ENCODE results near the gene FAM199X.

FAM199X gene

GRCh38 chrX:104151037-104151436, 15.2 kb upstream of the FAM199X start:
- Histone ChIP-seq H3K27me3 (no peaks in the 10 kb centered on the region), H3K4me1 (no peaks in the 10 kb centered on the region), H3K9me3 (no peaks in the 10 kb centered on the region), H3K36me3 (no peaks in the 10 kb centered on the region), H3K4me3 (ENCODE audit: low read depth, low read length) (no peak overlapping the region)
- DNase-seq: no peak
- no peak for TF ChIP-seq CTCF (IDR thresholded peaks at IDR 0.05; ENCODE audit: low read depth, low read length)

GRCh38 chrX:104156630-104157529, 9.4 kb upstream of the FAM199X start, which contains the start of gene SLC25A53:
SLC25A53 (minus strand) TSS chrX:104157009; CDS start chrX:104105257, 51,752 bp downstream.
- TF ChIP-seq CTCF (IDR thresholded peaks at IDR 0.05; ENCODE audit: low read depth, low read length): no peak
- H3K27me3 ChIP-seq: no peaks in the 10 kb centered on the region
- DNase-seq: peak; percentile 79
- no peaks in the 10 kb centered on the region for H3K9me3 ChIP-seq
- no peaks in the 10 kb centered on the region for H3K4me1 ChIP-seq
- no peaks in the 10 kb centered on the region for H3K36me3 ChIP-seq
- H3K4me3 ChIP-seq (ENCODE audit: low read depth, low read length): peak within 1 kb of the TSS; percentile 79

- Histone ChIP-seq H3K27me3 (no peaks in the 10 kb centered on the region), H3K9me3 (no peaks in the 10 kb centered on the region), H3K4me3 (ENCODE audit: low read depth, low read length) (peak overlapping the region; percentile 71), H3K4me1 (no peaks in the 10 kb centered on the region), H3K36me3 (no peaks in the 10 kb centered on the region)
- no peak for DNase-seq
- no peak for TF ChIP-seq CTCF (IDR thresholded peaks at IDR 0.05; ENCODE audit: low read depth, low read length)
Measured at GRCh38 chrX:104166735-104167436, 633 bp downstream of the FAM199X start.

GRCh38 chrX:104168127-104168526, 1.9 kb downstream of the FAM199X start:
- Histone ChIP-seq H3K4me1 (no peaks in the 10 kb centered on the region), H3K27me3 (no peaks in the 10 kb centered on the region), H3K4me3 (ENCODE audit: low read depth, low read length) (peak overlapping the region; percentile 71), H3K36me3 (no peaks in the 10 kb centered on the region), H3K9me3 (no peaks in the 10 kb centered on the region)
- no peak for DNase-seq
- TF ChIP-seq CTCF (IDR thresholded peaks at IDR 0.05; ENCODE audit: low read depth, low read length): no peak

GRCh38 chrX:104172121-104172520, 5.9 kb downstream of the FAM199X start:
- H3K4me3 ChIP-seq (ENCODE audit: low read depth, low read length): no peak overlapping the region
- no peaks in the 10 kb centered on the region for H3K27me3 ChIP-seq
- H3K4me1 ChIP-seq: no peaks in the 10 kb centered on the region
- DNase-seq: no peak
- no peak for TF ChIP-seq CTCF (IDR thresholded peaks at IDR 0.05; ENCODE audit: low read depth, low read length)
- H3K36me3 ChIP-seq: no peaks in the 10 kb centered on the region
- no peaks in the 10 kb centered on the region for H3K9me3 ChIP-seq
